HG03064 (cell line): ENCODE data around the gene DHRSX.
"Not testable (repeated sequence)": the region's sequence is repeated elsewhere in the genome, so short reads cannot be mapped to it uniquely, and the experiment has no call there.

Source experiments
- ATAC-seq: cut with Tn5 transposase; IDR thresholded peaks from one replicate; pipeline ENCODE4 v1.9.1; 2021; ENCODE audit warnings: low read depth; ENCODE audit not compliant: unreplicated experiment

DHRSX gene

DNA sequence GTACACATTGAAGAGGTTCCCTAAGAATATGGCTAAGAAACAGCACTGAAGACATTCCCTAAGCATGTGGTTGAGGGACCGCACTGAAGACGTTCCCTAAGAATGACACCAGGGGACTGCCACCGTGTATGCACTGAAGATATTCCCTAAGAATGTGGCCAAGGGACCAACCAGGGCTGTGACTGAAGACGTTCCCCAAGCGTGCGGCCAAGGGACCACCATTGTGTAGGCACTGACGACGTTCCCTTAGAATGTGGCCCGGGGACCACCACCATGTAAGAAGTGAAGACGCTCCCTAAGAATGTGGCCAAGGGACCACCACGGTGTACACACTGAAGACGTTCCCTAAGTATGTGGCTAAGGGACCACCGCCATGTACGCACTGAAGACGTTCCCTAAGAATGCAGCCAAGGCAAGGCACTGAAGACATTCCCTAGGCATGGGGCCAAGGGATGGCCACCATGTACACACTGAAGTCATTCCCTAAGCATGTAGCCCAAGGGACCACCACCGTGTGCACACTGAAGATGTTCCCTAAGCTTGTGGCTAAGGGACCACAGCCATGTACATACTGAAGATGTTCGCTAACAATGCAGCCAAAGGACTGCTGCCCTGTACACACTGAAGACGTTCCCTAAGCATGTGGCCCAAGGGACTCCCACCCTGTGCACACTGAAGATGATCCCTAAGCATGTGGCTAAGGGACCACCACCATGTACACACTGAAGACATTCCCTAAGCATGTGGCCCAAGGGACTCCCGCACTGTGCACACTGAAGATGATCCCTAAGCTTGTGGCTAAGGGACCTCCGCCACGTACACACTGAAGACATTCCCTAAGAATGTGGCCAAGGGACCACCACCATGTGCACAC lies 22.0 kb downstream of the DHRSX start:
- no peak for ATAC-seq

- not testable (repeated sequence) for ATAC-seq
Observed at GRCh38 chrX:2477313-2477712, 23.5 kb downstream of the DHRSX start.

- ATAC-seq, result no peak
Observed at GRCh38 chrX:2474963-2475726, 25.6 kb downstream of the DHRSX start.

GRCh38 chrX:2474280-2474962 lies 26.4 kb downstream of the DHRSX start:
- ATAC-seq, result no peak

DNA sequence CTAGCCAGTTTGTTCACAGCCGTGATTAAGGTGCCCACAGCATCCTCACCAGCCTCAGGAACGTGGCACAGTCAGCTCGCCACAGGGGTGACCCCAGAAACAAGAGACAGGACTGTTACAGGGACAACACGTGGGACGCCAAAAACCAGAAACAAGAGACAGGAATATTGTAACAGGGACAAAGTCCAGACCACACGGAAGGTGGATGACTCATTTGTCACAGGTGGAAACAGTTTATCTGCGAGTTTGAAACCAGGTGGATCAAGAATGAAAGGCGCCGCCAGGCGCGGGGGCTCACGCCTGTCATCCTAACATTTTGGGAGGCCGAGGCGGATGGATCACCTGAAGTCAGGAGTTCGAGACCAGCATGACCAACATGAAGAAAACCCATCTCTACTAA lies 27.7 kb downstream of the DHRSX start:
- not testable (repeated sequence) for ATAC-seq

- no peak for ATAC-seq
Observed at GRCh38 chrX:2471641-2472040, 29.1 kb downstream of the DHRSX start.

DNA sequence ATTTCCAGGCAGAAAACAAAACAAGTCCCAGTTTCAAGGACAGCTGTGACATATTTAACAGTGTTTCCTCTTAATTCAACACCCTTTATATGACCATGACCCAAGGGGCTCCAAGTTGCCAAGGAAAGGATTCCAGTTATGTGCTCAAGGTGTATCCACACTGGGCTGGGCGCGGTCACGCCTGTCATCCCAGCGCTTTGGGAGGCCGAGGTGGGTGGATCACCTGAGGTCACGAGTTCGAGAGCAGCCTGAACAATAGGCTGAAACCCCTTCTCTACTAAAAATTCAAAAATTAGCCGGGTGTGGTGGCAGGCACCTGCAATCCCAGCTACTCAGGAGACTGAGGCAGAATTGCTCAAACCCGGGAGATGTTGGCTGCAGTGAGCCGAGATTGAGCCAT lies 29.6 kb downstream of the DHRSX start:
- not testable (repeated sequence) for ATAC-seq

DNA sequence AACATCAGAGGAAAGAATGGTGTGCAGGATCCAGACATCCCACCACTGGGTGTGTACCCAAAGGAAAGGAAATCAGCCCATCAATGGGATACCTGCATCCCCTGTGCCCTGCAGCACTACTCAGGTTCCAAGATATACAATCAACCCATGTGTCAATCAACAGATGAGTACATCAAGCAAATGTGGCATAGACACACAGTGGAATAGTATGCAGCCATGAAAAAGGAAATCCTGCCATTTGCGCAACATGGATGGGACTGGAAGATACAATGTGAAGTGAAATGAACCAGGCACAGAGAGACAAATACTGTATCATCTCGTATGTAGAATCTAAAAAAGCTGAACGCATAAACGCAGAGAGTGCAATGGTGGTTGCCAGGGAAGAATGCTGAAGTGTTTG lies 30.9 kb downstream of the DHRSX start:
- not testable (repeated sequence) for ATAC-seq

DNA sequence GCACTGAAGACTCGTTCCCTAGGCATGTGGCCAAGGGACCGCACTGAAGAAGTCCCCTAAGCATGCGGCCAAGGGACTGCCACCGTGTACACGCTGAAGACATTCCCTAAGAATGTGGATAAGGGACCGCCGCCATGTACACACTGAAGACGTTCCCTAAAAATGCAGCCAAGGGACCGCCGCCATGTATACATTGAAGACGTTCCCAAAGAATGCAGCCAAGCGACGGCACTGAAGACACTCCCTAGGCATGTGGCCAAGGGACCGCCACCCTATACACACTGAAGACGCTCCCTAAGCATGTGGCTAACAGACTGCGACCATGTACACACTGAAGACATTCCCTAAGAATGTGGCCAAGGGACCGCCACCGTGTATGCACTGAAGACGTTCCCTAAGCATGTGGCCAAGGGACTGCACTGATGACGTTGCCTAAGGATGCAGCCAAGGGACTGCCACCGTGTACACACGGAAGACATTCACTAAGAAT lies 31.5 kb downstream of the DHRSX start:
- no peak for ATAC-seq

DNA sequence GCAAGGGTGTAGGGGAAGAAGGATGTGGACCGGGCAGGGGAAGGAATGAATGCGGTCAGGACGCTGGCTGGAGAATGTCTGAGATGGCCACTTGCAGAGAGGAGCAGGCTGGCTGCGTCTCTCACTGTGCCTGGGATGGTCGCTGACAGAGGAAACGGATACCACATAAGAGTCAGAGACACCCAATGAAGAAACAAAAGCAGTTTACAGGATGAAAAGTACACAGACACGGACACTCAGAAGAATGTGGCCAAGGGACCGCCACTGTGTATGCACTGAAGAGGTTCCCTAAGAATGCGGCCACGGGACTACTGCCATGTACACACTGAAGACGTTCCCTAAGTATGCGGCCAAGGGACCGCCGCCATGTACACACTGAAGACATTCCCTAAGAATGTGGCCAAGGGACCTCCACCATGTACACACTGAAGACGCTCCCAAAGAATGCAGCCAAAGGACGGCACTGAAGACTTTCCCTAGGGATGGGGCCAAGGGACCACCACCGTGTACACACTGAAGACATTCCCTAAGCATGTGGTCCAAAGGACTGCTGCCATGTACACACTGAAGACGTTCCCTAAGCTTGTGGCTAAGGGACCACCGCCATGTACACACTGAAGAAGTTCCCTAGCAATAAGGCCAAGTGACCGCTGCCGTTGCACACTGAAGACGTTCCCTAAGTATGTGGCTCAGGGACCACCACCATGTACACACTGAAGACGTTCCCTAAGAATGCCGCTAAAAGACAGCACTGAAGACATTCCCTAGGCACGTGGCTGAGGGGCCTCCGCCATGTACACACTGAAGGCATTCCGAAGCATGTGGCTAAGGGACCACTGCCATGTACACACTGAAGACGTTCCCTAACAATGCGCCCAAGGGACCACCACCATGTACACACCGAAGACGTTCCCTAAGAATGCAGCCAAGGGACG lies 32.2 kb downstream of the DHRSX start:
- ATAC-seq, result no peak

DNA sequence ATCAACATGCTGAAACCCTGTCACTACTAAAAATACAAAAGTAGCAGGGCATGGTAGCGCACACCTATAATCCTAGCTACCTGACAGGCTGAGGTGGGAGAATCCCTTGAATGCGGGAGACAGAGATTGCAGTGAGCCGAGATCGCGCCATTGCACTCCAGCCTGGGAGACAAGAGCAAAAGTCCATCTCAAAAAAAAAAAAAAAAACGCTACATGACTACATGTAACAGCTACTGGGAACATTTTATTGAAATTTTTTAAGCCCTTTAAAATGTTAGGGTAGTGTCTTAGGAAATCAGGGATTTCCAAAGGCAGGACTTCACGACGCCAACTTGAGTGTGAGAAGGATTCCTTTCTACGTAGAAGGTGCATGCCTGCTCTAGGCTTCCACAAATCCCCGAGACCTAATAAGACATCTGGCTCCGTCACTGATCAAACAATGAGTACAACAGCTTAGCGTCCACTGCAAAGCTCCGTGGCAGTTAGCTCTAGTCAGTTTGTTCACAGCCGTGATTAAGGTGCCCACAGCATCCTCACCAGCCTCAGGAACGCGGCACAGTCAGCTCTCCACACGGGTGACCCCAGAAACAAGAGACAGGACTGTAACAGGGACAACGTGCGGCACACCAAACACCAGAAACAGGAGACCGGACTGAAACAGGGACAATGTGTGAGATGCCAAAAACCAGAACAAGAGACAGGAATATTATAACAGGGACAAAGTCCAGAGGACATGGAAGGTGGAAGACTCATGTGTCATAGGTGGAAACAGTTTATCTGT lies 33.7 kb downstream of the DHRSX start:
- no peak for ATAC-seq

- ATAC-seq, result no peak
Observed at GRCh38 chrX:2464677-2465166, 36.1 kb downstream of the DHRSX start.

GRCh38 chrX:2463973-2464676 lies 36.7 kb downstream of the DHRSX start:
- no peak for ATAC-seq

DNA sequence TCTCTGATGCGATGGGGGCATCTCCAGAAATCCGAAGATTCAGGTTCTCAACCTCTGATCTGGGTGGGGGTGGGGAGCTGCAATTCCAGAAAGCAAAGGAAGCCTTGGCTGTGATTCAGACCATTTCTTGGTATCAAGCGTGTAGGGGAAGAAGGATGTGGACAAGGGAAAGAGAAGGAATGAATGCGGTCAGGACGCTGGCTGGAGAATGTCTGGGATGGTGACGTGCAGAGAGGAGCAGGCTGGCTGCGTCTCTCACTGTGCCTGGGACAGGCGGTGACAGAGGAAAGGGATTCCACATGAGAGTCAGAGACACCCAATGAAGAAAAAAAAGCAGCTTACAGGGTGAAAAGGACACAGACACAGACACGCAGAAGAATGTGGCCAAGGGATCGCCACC lies 37.3 kb downstream of the DHRSX start:
- not testable (repeated sequence) for ATAC-seq

- ATAC-seq, result no peak
Observed at GRCh38 chrX:2462780-2463179, 38.0 kb downstream of the DHRSX start.

GRCh38 chrX:2462074-2462473 lies 38.7 kb downstream of the DHRSX start:
- no peak for ATAC-seq

DNA sequence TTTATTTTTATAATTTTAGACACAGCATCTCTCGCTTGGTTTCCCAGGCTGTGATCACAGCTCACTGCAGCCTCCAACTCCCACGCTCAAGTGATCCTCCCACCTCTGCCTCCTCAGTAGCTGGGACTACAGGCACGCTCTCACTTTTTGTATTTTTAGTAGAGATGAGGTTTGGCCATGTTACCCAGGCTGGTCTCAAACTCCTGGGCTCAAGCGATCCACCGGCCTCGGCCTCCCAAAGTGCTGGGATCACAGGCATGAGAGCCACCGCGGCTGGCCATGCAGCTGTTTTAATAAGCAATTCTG lies 39.1 kb downstream of the DHRSX start:
- no peak for ATAC-seq

- ATAC-seq, result not testable (repeated sequence)
Observed at GRCh38 chrX:2460821-2461710, 39.7 kb downstream of the DHRSX start.
